SKM-1 (cell line): Measurements from ENCODE around the gene ZBTB20.

Experiments
- DNase-seq: peaks from one replicate; lab custom pipeline; 2025; ENCODE audit not compliant: unreplicated experiment; lab: John Stamatoyannopoulos, UW

The ZBTB20 gene

GRCh38 chr3:114498539-114499370, 648.3 kb downstream of the ZBTB20 start:
- no peak for DNase-seq

GRCh38 chr3:114496874-114497273, 650.2 kb downstream of the ZBTB20 start:
- DNase-seq: no peak

DNA sequence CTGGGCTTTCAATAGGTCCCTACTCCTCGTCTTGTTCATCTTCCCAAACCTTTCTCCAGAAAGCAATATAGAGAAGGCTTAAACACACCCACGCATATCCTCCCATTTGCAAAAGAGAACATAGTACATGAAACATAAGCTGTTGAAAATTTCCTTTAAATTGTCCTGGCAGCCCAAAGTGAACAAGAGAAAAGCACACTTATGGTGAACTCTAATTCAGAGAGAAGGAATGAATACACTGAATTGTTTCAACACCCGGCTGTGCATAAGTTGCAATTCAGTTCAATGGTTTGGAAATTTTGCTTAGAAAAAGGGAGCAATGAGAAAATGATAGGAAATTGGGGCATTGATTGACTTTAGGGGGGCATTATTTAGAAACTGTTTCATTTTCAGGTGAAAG, 650.6 kb downstream of the ZBTB20 start:
- DNase-seq: no peak

- no peak for DNase-seq
Observed at GRCh38 chr3:114496021-114496434, 651.1 kb downstream of the ZBTB20 start.

DNA sequence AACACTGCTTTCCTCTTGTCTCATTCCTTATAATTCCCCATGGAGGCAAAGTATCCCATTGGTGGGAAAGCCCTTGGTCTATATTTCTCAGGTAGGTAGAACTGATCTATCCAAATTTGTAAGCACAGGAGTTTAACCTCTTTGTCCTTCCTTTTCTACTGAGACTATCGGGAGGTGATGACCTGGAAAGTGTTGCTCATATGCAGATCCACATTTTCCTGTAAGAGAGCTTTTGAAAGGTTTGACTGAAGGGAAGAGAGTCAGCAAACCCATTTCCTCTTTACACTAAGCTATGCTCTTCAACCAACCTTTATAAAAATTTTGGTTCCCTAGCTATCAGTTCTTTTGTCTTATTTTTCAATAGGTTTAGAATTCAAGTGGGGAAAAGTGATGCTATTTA, 652.6 kb downstream of the ZBTB20 start:
- DNase-seq: no peak

GRCh38 chr3:114490829-114491228, 656.3 kb downstream of the ZBTB20 start:
- DNase-seq: no peak

- DNase-seq: no peak
Observed at GRCh38 chr3:114487502-114487901, 659.6 kb downstream of the ZBTB20 start.

GRCh38 chr3:114484919-114485318, 662.2 kb downstream of the ZBTB20 start:
- DNase-seq: no peak

GRCh38 chr3:114481113-114481512, 666.0 kb downstream of the ZBTB20 start:
- DNase-seq: no peak

DNA sequence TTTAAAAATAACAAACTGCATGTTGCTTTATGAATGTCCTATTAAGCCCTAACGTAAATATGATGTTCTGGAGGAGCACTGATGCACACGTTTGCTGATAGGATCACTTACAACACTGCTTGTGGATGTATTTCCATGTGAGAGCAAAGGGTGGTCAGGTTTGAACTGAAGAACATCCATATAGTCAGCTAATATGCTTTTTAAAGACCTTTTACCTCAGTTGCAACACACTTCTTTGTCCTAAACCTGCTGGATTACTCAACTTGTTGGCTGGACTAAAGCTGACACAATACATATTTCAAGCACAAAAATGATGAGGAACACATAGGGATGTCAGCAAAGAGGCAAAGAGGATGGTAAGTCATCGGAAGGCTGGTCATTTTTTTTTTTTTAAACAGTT, 666.6 kb downstream of the ZBTB20 start:
- DNase-seq: peak; percentile 58

- no peak for DNase-seq
Observed at GRCh38 chr3:114478801-114479200, 668.3 kb downstream of the ZBTB20 start.

- DNase-seq: no peak
Observed at GRCh38 chr3:114476511-114476910, 670.6 kb downstream of the ZBTB20 start.

- no peak for DNase-seq
Observed at GRCh38 chr3:114471478-114471877, 675.6 kb downstream of the ZBTB20 start.

DNA sequence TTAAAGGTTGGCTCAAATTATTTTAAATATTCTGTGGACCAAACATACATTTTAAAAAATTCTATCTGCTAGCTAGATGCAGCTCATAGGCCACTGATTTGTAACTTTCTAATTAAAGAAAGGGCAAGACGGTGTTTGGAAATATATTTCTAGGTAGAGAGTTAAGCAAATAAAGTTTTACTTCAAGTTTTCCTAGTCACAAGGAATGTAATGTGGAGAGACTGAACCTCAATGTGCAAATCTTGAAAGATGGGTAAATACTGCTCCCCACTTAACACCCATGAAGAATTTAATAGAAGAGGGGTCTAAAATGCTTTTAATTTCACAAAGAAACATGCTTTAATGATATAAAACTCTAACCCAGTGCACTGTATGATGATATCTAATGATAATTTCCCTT, 678.0 kb downstream of the ZBTB20 start:
- DNase-seq: no peak

GRCh38 chr3:114466816-114467215, 680.3 kb downstream of the ZBTB20 start:
- no peak for DNase-seq

DNA sequence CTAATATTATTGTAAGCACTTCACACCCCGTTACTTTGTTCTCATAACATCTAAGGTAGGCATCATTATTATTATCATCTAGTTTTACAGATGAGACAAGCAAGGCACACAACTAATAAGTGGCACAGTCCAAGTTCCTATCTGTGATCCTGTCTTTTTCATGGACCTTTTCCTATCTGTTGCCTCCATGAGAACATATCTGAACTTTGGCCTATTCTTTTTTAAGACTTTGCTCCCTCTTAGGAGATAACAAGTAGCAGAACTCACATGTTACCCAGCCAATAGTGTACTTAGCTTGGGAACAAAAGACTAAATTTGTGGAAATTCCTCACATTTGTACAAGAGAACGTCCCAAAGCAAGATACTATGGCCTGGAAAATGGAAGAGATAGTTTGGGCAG, 680.8 kb downstream of the ZBTB20 start:
- DNase-seq: no peak

DNA sequence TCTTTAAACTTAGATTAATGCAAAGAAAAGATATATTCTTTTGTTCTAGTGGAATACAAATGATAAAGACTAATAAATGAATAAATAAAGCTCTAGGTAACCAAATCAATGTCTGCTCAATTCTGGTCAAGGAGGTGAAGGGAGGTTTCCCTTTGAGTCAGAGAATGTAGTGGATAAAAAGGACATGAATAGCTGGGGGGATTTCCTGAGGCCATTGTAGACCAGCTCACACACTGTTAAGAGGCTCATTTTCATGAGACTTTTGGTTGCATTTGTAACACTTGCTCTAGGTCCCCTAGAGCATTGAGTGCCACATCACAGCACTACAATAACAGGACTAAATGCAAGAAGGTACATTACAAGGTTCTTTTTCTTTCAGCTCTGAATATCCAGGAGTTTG, 682.5 kb downstream of the ZBTB20 start:
- DNase-seq: no peak

- no peak for DNase-seq
Observed at GRCh38 chr3:114462750-114463149, 684.3 kb downstream of the ZBTB20 start.

GRCh38 chr3:114460459-114460858, 686.6 kb downstream of the ZBTB20 start:
- DNase-seq: no peak

DNA sequence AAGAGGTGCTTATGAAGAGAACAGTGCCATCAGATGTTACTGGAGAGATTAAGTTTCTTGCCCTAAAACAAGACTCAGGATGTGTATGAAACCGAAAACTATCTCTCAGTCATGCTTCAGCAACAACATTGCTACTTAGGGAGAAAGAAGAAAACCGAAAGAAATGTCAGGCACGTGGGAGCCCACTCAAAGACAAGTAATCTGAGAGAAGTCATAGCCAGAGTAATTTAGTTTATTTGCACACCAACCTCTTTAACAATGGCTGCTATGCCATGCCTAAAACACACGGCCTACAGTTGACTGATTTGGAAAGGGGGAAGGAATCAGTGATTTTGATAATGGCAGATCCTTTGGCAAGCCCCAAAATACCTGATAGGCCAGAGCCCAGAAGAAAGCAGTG, 690.3 kb downstream of the ZBTB20 start:
- no peak for DNase-seq

- no peak for DNase-seq
Observed at GRCh38 chr3:114455432-114455831, 691.7 kb downstream of the ZBTB20 start.

DNA sequence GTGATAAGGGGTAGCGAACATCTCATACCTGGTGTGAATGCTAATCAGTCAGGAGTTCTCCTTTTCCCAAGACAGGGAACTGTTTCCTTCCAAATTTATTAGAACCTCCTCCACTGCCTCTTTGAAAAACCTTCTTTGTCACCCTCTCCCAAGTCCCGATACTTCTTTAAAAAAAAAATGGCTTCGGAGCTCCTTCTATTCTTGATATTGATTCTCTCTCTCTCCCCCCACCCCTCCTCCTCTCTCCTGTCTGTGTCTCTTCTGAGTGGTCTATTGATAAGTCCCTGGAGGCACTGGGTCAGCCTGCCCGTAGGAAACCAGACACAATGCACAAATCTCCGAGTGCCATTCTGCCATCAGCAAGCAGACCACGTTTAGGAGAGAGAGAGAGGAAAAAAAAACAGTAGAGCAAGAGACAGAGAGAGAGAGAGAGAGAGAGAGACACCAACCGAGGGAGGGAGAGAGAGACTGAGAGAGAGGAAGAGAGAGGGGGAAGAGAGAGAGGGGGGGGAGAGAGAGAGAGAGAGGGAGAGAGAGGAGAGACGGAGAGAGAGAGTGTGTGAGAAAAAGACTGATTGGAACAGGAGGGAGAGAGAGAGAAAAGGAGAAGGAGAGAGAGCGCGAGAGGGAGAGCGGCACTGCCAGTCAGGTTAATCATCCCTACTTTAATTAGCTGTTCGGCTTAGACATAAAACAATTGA, 692.4 kb downstream of the ZBTB20 start:
- no peak for DNase-seq
